CD1c-positive myeloid dendritic cell (primary cell): ENCODE results near the gene NUDC.

Experiments used
- DNase-seq: peaks from one replicate; pipeline ENCODE4 v3.0.0-alpha.2; 2016; ENCODE audit errors: extremely low spot score

Gene NUDC

GRCh38 chr1:26951216-26951615 is 29.7 kb downstream of the NUDC start:
- no peak for DNase-seq

GRCh38 chr1:26951821-26952497 is 30.4 kb downstream of the NUDC start:
- DNase-seq = no peak

- no peak for DNase-seq
These were observed 31.8 kb downstream of the NUDC start for GRCh38 chr1:26953374-26953773.

- no peak for DNase-seq
These were observed 34.8 kb downstream of the NUDC start for GRCh38 chr1:26956321-26956720.

- DNase-seq = no peak
These were observed 35.8 kb downstream of the NUDC start for GRCh38 chr1:26957306-26957705.

GRCh38 chr1:26959270-26959669 is 37.7 kb downstream of the NUDC start:
- no peak for DNase-seq

GRCh38 chr1:26959722-26960624 is 38.4 kb downstream of the NUDC start, which contains the start of gene KDF1:
Gene KDF1 (minus strand): TSS chr1:26960468. CDS start chr1:26952380, 8,088 bp downstream.
- DNase-seq = peak; percentile 10

GRCh38 chr1:26960625-26960966 is 39.1 kb downstream of the NUDC start:
- DNase-seq = no peak

- DNase-seq = no peak
These were observed 40.3 kb downstream of the NUDC start for GRCh38 chr1:26961826-26962225.

GRCh38 chr1:26965213-26965612 is 43.7 kb downstream of the NUDC start:
- DNase-seq = no peak

- DNase-seq = no peak
These were observed 44.1 kb downstream of the NUDC start for GRCh38 chr1:26965628-26966027.

GRCh38 chr1:26970810-26971209 is 49.3 kb downstream of the NUDC start:
- no peak for DNase-seq

- DNase-seq = no peak
These were observed 50.0 kb downstream of the NUDC start for GRCh38 chr1:26971590-26971989.

- DNase-seq = no peak
These were observed 50.8 kb downstream of the NUDC start for GRCh38 chr1:26972390-26972789.

- no peak for DNase-seq
These were observed 51.3 kb downstream of the NUDC start for GRCh38 chr1:26972821-26973220.

GRCh38 chr1:26976621-26977510 is 55.3 kb downstream of the NUDC start:
- no peak for DNase-seq

GRCh38 chr1:26978901-26979300 is 57.4 kb downstream of the NUDC start:
- peak; percentile 70 for DNase-seq

- DNase-seq = no peak
These were observed 59.8 kb downstream of the NUDC start for GRCh38 chr1:26981146-26981846.

- DNase-seq = no peak
These were observed 62.3 kb downstream of the NUDC start for GRCh38 chr1:26983863-26984262.

GRCh38 chr1:26984291-26984690 is 62.7 kb downstream of the NUDC start:
- DNase-seq = no peak

- DNase-seq = no peak
These were observed 65.1 kb downstream of the NUDC start for GRCh38 chr1:26986658-26987057.
